ENCODE measurements around the gene CTRB1.
"Not testable (repeated sequence)": the region's sequence is repeated elsewhere in the genome, so short reads cannot be mapped to it uniquely, and the experiment has no call there.

Gene CTRB1

DNA sequence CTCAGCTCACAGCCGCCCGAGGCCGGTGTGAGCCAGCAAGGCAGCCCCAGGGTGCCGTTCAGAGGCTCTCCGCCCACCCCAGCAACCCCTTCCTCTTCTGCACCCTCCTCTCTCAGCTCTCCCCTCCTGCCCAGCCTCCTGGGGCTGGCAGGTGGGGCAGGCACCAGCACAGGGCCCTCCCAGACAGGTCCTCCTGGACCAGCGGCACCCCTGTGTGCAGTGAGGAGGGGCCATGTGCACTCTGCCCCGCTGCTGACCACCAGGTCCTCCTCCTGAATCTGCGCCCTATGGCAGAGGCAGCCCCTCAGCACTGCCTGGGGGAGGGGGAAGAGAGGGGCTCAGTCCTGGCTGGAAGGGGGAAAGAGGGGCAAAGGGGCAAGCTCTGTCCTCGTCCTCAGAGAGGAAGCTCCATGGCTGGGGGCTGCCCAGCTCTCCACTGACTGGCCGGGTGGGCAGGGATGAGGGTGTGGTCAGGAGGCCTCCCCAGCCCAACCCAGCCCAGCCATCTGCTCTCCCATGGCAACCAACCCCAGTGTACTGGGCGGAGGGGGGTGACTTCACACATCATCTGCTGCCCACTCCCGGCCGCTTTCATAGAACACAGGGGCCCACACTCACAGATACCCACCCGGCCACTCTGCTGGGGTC, 38.0 kb downstream of the CTRB1 start:
- no peak for DNase-seq (ENCODE audit: low read depth)

DNA sequence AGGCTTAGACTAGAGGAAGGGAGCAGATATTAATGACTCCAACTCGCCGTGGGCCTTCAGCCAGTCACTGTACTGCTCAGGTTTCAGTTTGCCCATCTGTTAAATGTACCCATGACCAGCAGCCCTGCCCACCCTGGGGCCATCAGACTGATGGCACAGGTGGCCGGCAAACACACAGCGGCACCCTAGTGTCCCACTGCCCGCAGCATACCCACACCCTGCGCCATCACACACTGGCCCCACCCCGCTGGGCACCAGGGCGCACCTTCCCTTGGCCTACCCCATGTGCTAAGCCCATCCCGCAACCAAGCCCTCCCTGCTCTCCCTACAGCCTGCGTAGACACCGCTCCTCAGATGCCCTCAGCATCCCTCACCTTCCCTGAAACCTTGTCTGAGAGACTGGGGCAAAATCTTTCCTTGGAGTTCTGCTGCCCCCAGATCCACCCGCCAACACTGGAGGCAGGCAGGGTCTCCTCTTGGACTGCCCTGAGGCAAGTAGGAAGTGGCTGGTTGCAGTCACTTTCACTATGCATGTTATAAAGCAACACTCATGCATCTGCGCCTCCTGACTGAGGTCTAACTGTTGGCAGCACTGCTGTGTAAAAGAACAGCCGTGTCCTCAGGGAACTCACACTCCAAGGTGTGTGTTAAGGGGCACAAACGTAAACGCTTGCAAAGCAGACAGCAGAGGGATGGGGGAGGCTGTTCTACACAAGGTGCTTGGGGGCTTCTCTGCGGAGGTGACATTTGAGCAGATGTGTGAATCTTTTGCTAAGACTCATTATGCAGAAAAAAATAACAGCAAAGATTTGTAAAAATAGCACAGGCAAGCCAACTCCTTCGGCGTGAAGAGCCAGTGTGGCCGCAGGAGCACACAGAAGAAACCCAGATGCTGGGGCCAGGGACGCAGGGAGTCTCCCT, 39.4 kb downstream of the CTRB1 start:
- DNase-seq (ENCODE audit: low read depth): no peak

DNA sequence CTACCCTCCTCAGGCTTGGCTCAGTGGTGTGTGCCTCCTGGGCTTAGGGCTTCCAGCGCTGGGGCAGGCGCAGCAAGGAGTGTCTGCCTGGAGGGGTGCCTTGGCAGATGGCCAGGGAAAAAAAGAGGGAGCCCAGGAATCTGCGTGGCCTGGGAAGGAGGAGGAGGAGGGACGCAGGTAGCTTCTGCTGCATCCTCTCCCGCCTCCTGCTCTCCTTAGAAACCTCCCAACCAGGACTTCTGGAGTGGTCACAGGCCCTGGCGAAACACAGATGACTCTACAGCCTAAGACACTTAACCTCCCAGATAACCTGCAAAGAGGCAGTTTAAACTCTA, 40.0 kb downstream of the CTRB1 start:
- no peak for DNase-seq (ENCODE audit: low read depth)

DNA sequence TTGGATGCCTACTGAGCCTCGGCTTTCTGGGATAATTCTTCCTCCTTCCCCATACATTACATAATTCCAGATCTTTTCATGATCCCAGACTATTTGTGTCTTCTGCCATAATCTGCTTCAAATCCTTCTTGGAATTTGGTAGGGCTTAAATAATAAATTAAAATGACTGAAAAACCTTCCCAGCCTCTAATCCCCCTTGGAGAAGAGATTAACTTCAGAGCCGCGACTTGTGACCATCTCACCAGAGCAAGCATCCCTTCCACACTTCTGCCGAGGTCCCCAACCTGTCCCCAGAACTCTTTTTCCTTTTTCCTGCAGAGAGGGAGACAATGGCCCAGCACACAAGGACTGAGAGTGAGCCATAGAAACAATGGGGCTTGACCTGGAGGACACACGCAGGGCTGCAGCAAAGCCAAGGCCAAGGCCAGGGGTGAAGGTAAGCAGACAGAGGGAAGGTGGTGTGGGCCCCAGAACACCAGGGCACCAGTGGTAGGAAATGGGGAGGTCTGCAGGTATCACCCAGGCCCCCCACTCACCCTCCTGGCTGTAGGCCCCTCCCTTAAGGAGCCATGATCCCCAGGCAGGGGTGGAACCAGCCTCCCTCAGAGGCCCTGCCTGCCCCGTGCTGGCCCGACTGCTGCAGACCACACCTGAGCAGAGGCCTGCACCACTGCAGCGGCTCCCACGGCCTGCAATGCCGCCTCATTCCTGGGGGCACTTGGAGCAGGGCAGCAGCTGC, 42.2 kb downstream of the CTRB1 start:
- DNase-seq (ENCODE audit: low read depth): no peak

DNA sequence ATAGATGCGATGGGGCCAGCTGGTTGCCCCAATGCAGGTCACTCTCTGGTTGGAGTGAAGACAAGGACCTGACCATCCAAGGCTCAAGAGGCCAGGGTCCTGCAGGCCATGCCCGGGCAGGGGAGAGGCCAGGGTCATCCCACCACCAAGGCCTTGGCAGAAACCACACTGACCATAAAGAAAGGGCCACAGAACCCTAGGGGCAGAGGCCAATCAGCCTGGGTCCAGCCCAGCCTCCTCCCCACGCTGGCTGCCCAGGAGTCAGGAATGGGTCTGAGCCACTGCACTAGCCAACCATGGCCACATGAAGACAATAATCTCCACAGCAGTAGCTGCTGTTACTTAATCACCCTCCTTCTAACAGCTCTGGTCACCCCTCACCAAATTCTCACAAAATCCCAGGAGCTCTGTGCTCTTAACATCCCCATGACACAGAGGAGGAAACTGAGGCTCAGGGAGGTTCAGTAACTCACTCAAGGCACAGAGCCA, 42.8 kb downstream of the CTRB1 start:
- DNase-seq (ENCODE audit: low read depth): no peak

DNA sequence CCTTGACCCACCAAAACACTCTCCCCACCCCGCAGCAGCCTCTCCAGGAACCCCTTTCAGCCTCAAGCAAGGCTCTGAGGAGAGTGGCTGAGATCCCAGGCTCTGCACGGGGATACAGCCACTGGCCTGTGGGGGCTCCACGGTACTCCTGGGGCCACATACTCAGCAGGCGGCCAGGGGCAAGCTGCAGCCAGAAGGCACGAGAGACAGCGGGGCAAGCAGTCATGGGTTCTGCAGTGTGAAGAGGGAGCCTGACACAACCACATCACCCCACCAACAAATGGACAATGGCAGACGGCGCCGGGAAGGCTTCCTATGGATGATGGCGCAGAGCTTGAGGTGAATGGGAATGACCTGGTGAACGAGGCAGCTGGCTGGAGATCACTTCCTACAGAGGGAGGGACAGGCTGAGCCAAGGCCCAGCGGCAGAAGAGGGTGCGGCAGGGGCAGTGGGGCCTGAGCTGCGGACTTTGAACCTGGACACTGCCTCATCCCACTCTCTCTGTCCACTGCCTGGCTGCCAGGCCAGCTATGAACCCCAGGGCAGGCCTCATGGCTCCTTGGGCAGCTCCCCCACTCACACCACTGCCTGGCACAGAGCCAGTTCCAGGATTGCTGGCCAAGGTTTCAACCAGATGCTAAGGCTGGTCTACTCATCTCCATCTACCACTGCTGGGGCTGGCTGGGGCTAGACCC, 43.5 kb downstream of the CTRB1 start:
- DNase-seq (ENCODE audit: low read depth): no peak

DNA sequence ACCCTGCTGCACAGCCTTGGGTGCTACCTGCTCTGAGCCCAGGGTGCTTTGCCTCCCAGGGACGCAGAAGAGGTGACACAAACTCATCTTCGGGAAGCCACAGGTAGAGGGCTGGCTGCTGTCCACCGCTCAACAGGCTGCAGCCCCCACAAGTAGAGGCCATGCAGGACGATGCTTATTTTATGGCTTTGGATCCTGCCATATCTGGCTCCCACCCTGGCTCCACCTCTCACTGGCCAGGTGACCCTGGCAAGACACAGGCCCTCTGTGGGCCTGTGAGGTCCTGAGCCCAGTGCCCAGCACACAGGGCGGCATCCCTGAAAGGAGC, 44.0 kb downstream of the CTRB1 start:
- no peak for DNase-seq (ENCODE audit: low read depth)

DNA sequence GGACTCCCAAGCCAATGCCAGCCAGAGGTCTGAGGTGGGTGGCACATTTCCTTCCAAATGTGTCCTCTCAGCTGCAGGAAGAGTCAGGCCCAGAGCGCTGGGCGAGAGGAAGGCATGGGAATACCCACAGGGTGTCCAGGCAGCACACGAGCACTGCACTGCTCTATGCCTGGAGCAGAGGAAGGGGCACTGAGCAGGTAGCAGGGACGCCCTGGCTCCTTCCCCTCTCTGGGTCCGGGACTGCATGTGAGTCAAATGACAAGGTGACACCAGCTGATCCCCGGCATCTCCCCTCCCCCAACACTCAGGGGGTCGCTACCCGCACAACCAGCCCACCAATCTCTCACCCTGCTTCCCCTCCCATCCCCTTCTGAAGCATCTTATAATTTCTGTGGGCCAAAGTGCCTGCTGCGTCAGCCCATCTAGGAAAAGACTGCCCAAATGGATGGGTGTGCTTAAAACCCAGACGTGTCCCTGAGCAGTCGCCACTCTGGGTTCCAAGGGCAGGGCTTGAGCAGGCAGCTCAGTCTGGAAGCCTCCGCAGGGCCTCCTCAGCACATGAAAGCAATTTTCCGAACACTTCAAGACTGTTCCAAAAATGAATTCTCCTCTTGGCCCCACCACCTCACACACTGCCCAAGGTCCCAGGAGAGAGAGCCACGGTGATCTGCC, 44.6 kb downstream of the CTRB1 start:
- no peak for DNase-seq (ENCODE audit: low read depth)

DNA sequence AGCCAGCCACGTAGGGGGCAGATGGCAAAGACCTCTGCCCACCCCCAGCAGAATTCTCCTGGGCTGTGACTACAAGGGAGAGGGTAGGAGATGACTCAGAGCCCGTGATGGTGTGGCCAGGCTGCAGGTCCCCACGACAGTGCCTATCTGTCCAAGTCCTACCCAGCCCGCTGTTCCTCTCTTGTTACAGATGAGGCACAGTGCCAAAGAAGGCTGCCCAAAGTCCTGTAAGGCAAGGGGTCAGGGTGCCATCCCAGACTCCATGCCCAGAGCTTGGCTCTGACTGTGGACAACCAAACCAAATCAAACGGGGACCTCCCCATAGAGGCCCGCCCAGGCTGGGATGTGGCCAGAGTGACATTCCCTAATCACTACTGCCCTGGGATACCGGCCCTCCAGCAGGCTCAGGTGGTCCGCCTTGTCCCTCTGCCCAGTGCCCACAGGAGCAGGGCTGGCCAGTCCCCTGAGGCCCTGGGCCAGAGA, 45.2 kb downstream of the CTRB1 start:
- DNase-seq (ENCODE audit: low read depth): no peak

DNA sequence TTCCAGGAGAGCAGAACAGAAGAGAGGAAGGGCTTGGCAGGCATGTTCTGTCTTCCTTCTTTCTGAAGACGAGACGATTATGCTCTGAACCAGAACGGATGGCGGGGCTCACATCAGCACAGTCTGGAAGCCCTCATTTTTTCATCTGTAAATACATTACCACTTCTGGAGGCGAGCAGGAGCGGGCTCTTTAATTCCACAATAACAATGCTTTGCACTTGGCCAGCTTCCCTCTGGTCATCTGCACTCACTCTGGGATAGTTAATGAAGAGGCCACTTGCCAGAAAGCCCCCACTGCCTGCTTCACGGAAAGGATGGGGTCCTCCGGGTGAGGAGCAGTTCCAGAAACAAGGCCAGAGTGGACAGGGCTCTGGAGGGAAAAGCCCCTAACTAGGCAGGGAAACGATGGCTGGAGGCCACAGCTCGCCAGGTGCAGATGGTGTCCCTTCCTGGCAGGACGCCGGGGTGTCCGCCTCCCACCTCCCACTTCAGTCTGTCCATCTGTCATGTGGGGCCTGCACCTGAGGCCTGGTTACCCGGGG, 45.7 kb downstream of the CTRB1 start:
- DNase-seq (ENCODE audit: low read depth): no peak

DNA sequence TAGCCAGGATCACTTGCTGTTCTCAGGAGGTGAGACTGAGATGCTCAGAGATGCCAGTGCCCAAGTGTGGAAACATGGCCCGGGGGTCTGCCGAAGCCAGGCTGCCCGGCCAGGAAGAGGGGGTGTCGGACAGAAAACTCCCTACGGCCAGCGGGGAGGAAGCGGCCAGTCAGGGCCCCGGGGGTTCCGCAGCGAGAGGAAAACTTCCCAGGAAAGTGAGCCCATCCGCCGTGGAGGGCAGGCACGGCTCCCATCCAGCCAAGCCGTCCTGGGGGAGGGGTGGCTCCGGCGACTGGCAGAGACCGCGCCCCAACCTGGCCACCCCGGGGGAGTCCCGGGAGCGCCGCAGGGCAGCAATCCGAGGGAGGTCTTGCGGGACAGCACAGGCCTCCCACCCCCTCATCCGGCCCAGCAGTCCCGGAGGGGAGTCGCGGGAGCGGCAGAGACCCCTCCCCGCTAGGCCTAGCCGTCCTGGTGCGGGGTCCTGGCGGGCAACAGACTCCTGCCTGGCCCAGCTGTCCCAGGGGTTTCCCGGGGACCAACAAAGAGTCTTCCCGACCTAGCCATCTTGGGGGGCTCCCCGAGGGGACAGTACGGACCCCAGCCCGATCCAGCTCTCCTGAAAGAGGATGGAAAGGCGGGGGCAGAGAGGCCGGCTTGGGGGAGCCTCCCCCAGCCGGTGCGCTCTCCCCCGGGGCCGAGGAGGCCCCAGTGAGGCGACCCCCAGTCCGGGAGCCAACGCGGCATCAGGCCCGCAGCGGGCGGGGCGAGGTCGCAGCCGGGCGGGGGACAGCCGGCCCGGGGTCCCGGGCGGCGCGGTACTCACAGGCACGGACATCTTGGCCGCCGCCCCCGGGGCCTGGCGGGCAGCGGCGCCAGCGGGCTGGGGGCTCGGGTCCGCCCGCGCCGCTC, 46.5 kb downstream of the CTRB1 start:
- no peak for DNase-seq (ENCODE audit: low read depth)

DNA sequence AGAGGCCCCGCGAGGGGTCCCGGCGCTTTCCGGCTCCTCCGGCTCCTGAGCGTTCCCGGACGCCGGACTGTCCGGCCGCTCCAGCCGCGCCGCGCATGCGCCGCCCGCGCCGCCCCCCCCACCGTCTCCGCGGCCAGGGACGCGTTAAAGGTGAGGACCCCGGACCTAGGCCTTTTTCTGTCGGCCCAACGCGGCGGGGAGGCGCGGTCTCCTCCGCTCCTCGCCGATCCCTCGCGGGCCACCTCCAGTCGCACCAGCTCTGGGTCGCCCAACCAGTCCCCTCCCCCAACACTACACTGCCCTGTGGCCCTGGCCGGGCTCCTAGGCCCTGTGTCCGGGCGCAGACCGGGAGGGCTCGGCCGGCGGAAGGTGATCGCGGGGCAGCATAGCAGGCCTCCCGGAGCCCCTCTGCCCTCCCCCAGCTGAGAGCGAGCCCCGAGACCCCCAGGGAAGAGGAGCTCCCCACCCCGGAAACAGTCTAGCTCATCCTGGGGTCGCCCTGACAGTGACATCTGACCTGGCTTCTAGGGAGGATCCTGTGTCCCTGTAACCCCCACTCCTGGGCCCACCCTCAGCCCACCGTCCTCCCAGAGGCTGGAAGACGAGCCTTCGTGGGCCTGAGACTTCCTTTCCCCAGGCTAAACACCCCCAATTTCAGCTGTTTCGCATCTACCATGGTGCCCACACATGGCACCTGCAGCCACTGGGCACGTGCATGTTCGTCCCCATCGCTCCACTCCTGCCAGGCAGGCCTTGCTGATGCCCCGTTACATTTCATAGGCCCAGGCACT, 47.3 kb downstream of the CTRB1 start:
- DNase-seq (ENCODE audit: low read depth): no peak

DNA sequence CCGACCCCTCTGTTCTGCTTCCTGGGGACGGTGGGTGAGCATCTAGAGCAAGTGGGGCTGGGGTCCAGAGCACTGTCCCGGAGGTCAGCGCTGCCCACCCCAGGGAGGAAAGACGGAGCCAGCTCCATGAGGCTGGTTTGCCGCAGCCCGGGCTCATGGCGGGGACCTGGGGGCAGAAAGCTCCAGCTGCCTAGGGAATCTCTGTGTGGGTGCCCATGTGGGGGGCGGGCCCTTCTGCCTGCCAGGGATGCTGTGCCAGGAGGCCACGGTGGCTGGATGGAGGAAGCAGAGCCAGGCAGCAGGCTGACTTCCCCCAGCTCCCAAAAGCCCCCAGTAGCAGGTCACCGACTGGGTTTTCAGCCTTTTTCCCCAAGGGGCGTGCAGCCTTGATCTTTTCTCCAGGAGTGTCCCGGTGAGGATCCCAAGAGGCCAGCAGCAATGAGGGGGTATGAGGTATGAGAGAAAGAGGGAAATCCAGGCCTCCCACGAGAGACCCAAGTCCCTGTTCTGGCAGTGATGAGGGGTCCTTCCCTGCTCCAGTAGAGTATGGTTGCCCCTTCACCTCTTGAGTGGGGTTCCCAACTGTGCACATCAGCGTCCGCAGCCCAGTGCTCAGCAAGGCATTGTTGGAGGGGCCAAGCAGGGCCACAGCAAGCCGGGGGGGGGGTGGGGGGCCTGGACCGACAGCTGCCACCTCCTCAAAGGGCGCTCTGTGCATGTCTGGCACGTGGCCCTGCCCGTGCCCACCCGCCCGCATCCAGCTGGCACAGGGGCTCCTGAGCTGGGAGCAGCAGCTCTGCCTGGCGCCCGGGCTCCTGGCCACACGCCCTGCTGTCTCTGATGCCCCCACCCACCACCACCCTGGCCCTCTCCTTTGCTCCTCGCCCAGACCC, 48.2 kb downstream of the CTRB1 start:
- DNase-seq (ENCODE audit: low read depth): no peak

DNA sequence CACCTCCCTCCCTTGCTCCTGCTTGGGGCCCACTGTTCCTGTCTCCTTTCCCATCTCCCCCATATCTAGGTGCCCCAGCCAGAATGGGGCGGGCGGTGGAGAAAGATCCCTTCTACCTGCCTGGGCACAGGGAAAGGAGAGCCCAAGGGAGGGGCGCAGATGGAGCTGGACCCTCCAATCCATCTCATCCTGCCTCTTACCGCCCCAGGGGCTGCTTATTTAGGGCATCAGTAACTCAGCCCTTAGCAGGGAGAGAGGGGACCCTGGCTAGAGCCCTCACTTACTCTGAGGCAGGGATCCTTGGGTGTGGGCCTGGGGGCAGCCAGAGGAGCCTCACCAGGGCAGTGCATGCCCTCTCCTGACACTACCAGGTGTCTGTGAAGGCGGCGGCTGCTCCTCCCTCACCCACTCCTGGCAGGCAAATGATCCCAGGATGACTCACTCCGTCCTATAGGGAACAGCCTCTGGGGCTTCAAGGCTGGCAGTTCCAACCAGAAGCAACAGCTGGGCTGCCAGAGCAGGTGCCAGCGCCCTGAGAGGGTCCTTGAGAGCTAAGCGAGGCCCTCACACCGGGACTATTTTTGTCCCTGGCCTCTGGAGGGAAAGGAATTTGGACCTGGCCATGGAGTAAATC, 49.0 kb downstream of the CTRB1 start:
- DNase-seq (ENCODE audit: low read depth): no peak

DNA sequence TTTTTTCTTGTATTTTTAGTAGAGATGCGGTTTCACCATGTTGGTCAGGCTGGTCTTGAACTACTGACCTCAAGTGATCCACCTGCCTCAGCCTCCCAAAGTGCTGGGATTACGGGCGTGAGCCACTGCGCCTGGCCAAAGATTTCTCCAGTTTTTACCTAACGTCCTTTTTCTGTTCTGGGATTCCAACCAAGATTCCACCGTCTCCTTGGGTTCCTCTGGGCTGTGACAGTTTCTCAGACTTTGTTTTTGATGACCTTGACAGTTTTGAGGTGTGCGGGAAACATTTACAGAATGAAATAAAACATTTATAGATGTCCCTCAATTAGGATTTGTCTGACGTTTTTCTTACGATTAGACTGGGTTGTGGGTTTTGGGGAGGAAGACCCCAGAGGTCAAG, 50.6 kb downstream of the CTRB1 start:
- DNase-seq (ENCODE audit: low read depth): not testable (repeated sequence)

DNA sequence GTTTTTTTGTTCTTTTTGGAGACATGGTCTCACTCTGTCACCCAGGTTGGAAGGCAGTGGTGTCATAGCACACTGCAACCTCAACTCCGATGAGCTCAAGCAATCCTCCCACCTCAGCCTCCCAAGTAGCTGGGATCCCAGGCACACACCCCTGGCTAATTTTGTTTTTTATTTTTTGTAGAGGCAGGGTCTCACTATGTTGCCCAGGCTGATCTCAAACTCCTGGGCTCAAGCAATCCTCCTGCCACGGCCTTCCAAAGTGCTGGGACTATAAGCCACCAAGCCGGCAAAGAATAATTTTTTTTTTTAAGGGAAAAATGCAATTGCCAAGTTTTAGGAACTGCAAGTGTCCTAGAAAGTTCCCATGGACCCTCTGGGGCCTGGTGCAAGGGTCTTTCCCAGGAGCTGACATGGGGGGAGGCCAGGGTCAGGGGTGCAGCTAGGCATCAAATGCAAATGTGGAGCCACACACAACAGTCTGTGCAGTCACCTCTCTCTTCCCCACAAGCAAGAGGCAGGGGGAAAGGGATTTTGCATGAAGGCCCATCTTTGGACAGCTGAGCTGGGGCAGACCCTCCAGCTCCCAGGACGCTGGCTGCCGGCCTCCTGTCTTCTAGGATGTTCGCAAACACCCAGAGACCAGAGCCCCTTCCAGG, 52.8 kb downstream of the CTRB1 start:
- DNase-seq (ENCODE audit: low read depth): no peak

DNA sequence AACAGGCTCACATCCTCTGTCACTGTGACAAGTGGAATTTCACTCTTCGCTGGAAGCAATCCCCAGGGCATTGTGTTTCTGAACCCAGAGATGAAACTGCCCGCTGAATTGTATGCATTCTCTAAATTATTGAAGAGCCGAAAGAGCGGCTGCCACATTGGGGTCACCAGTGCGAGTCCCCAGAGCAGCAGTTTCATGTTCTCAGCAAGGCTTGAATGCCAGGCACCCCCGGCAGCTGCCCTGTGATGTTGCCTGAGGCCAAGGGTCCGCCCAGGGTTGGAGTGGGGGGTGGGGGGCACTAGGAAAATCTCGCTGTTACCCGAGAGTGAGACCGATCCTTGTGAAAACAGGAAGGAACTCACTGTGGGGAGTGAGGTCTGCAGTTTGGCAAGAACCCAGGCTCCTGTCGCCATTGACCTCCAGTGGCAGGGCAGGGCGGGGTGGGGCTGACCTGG, 53.3 kb downstream of the CTRB1 start:
- no peak for DNase-seq (ENCODE audit: low read depth)
